ENCODE measurements around the gene ATXN1.

Gene ATXN1

DNA sequence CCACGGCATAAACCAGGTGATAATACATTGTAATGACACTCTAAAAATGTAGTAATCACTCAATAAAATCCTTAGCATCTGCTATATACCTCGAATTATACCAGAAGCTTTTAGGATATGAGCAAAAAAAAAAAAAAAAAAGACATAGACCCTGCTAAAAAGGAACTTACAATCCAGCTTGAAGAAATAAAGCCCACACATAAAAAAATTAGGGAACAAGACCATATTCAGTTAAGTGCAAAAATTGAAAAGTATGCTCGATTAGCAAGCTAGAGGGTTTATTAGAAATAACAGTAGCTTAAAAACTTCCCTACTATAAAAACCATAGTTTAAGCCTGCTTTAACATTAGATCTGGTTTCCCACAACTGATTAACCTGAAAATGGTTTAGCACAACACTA is 387.2 kb downstream of the ATXN1 start:
- DNase-seq, result no peak

DNA sequence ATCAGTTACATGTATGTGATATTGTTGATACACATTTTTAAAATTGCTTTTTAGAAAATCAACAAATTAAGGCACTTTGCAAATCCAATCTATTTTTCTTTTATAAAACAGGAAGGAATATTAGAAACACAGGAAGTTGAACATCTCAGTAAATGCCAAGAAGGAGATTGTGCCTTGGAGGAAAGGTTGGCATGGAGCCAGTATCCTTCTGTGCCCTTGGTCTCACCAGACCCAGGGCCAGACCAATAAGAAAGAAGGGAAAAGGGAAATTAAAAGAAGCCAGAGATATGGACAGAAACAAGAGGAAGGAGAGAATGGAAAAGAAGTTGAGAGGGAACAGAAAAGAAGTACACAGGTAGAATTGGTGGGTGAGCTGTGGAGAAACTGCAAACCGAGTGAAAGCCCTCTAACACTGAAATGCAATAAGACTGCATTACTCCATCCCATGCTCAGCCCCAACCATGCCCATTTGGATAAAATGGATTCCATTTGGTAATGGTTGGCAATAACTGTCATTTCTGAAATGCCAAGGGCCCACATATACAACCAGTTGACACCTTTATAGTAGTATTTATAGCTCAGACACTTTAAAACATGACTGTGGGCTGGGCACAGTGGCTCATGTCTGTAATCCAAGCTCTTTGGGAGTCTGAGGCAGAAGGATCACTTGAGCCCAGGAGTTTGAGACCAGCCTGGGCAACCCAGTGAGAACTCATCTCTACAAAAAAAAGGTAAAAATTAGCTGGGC is 389.1 kb downstream of the ATXN1 start:
- no peak for DNase-seq

DNA sequence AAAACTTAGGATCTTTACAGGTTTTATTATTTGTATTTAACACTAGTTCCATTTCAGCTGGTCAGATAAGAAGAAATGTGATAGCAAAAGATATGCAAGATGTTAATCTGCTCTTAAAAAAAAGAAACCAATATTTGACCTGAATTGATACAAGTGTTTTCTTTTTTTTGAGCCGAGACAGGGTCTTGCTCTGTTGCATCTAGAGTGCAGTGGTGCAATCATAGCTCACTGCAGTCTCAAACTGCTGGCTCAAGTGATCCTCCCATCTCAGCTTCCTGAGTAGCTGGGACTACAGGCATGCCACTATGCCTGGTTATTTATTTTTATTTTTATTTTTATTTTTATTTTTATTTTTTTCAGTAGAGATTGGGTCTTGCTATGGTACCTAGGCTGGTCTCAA is 389.9 kb downstream of the ATXN1 start:
- DNase-seq, result no peak

DNA sequence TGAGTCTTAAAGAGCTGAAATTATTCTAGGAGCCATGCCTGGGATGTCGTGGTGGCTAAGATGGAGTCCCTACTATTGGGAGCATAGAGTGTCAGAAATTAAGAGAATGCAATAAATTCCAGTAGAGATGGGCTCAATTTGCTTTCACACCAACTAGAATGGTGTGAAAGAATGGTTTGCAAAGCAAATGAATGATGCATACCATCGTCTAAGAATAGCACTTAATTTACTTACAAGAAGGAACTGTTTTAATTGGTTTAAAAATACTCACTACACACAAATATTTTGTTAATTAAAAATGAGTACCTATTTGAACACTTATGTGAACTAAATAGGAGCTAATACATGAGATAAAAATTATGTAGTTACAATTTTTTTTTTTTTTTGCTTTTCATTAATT is 390.3 kb downstream of the ATXN1 start:
- no peak for DNase-seq

DNA sequence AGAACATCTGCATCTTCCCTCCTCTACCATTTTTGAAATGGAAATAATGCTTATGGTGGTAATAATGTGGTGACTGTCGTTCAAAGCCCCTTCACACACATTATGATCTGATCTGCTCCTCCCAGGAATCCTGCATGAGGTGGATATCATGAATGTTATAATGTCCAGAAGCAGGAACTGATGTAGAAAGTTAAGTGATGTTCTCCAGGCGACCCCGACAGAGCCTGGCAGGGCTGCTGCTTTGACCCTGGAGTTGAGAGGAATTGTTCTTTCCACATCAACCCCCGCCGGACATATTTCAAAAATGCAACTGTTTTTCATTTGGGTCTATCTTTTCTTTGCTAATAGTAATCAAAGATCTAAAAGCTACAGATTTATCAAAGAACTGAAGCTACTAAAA is 391.3 kb downstream of the ATXN1 start:
- no peak for DNase-seq

DNA sequence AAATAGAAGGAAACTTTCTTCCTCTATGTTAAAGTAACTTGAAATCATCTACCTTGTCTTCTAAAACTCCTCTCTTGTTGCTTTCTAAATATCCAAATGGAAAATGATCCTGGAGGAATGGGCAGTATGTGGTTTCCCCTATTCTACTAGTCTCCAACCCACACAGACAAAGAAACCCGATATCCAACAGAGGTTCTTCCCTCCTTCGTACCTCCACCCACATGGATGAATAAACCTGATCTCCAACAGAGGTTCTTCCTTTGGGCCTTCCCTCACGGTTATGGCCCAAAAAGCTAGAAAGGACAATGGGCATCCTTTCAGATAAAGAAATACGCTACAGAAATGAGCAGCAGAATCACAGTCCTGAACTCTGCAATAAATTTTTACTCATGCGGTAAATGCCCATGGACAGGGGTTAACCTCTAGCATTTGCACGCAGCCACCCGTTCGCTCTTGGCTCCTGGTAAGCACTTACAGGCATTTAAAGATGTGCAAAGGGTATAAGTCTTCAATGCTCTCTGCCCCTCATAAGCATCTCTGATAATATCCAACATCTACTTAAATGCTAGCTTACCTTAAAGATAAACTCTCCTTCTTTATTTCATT is 392.0 kb downstream of the ATXN1 start:
- DNase-seq, result no peak

DNA sequence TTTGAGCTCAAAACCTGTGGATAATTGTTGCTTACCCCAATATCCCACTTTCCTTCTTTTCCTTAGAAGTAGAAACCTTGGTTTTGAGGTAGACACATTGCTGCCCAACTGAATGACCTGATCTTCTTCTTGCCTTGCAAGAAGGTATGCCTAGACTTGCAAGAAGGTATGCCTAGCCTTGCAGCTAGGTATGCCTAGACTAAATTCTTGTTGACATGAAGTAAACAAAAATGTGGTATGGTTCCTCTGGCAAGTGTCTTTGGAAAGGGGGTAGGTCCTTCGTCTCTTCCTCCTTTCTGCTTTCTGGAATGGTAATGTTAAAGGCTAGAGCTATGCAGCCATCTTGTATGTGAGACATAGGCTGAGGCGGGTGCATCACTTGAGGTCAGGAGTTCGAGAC is 393.7 kb downstream of the ATXN1 start:
- DNase-seq, result no peak

DNA sequence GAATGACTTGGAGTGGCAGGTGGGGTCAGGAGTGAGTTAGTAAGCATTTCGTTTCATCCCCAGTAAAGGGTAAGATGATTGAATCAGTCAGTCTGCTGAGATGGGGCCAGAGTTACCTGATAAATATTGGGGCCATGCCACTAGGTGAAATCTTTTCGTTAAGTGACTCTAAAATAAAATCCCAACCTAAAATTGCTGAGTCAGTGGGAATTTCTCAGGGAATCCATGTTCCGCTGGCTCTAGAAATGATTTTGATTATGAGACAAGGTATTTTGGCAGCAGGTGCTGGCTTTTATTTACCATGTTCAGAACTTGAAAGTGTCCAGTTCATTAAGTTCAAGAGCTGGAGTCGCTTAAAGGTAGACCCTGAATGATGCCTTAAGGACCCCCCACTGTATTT is 397.5 kb downstream of the ATXN1 start:
- DNase-seq, result no peak

DNA sequence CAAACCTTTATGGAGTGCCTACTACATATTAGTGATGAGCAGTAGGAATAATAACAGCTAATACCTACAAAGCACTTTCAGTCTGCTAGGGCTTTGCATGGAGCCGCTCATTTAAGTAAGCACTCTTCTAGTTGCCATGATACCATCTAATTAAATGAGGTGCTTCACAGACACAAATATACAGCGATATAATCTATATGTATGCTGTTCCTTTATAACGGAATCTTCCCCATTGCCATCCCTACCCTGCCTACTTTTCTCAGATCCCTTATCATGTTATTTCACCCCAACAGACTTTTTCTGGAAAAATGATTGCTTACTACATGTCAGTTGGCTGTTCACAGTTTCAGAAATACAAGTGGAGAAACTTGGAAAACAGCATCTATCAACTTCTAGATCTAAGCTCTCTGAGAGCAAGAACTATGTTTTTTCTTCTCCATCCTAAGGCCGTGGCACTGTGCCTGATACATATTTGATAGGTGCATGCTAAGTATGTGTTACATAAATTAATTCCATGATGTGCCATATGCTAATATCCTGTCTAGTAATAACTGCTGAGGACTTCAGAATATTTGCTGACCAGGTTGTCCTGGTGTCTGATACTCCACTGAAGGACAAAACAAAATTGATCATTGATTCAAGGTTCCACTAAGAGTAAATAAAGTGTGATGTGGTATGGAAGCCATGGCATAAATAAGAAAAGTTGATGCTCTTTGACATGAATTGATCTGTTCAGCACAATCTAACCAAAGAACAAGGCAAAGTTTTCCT is 398.3 kb downstream of the ATXN1 start:
- no peak for DNase-seq

DNA sequence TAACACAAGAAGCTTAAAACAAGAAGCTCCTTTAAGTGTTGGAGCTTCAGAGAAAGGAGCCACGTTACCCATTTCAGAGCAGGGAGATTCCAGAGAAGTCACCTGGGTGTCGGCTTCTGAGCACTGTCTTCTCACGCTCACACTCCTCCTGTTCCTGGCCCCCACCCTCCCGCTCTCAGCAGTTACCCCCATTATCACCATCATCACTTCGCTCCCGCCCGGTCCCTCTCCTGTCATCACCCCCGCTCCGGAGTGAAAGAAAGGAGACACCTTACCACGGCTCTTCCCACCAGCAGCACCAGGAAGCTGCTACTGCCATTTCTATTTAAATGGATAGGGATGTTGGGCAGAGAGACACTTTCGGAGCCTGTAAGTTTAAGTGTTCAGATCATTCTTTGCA is 399.0 kb downstream of the ATXN1 start:
- no peak for DNase-seq

DNA sequence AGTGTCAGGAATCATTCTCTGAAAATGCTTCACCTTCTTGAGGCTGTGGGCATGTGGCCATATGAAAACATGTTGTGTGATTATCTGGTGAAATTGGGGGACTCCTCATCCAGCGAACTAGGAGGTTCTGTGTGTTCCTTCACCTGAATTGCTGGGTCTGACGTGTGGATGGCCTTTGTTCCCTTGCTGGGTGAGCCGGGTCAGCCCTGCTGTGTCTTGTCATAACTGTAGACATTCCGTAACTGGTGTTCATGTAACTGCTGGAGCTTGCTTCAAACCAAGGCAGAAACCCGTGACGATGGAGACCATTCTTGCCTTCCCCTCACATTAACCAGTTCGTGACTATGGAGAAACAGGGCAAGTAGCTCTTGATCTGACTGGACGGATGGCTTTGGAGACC is 399.4 kb downstream of the ATXN1 start:
- no peak for DNase-seq

DNA sequence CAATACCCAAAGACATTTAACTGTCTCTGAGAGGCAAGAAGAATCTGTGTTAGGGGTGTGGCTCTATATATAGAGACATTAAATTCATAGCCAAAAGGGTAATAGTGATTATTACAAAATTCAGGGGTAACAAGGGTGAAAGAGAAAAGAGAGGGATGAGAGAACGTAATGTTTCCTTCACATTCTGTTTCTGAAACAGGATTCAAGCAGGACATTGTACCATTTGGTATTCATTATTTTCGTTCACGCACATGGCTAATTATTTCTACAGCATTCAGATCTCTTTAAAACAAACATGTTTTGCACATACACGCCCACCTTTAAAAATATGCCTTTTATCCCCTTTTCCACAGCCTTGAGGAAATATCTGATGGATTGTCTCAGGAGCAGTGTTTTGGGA is 400.1 kb downstream of the ATXN1 start:
- no peak for DNase-seq

DNA sequence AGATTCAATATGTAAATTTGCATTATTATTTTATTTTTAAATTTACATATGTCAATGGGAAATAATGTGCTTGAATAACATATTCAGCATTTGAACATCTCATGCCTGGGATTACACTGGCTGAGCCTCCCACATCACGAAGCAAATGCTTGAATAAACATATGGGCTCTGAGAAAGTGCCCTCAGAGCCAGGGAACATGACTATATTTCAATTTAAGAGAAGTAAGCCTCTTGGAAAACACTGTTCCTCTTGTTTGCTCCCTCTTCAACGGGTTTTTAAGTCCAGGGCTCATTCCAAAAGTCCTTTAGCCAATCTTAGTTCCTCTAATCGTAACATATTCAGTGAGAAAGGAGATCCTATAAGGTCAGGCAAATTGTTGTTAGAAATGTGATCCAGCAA is 400.9 kb downstream of the ATXN1 start:
- no peak for DNase-seq

DNA sequence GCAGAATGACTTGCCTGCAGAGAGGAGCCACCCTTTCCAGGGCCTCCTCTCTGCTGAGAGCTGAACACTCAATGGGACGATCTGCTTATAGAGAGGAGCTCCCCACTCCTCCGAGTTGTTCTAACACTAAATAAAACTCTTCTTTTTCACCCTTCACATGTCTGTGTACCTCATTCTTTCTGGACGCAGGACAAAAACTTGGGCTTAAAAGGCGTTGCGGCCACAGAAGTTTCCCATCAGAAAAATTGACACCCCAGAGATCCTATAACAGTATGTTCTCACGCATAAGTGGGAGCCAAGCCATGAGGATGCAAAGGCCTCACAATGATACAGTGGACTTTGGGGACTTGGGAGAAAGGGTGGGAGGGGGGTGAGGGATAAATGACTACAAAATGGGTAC is 401.7 kb downstream of the ATXN1 start:
- DNase-seq, result no peak

DNA sequence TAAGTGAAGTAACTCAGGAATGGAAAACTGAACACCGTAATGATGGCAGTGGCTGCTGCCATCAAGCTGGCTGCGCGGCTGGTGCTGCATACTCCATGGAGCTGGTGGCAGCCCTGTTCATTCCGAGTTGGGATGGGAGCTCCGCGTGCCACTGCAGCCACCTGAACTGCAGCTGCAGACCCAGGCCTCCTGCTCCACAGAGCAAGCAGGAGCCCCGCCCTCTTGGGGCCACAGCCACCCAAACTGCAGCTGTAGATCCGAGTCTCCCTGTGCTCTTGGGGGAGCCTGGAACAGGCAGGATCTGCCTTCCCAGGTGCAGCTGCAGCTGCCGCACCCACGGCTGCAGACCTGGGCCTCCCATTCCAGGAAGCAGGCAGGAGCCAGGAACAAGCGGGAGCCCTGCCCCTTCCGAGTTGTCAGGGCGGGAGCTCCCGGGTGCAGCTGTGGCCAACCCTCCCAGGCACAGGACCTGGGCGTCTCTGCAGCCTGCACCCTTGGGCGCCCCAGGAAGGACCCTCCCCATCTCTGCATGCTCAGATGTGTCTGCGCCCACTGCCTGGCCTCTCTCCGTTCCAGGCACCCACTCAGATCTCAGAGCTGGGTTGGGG is 402.6 kb downstream of the ATXN1 start:
- DNase-seq, result no peak

DNA sequence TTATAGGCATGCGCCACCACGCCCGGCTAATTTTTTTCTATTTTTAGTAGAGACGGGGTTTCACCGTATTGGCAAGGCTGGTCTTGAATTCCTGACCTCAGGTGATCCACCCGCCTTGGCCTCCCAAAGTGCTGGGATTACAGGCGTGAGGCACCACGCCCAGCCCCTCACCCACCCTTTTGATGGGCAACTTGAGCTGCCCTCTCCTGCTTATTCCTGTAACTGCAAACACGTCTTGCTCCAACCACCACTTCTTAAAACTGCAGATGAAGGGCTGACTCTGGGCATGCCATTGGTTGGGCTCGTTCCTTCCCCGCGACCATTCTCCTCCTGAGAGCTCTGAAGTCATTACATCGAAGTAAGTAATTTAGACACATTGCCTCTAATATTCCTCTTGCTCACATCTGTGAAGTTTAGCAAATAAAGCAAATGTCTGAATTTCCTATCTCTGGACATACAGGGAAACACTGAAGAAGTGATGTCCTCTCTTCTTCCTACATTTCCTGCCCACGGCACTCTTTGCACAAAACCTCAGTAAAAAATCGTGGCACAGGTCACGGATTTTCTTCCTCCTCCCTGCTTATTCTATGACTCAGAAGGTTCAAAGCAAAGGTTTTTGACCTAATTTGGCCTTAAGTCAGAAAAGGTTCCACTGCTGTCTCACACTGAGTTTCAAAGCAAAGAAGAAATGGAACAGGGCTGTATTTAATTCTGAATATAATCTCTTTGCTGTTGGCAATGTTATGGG is 405.4 kb downstream of the ATXN1 start:
- DNase-seq, result no peak

DNA sequence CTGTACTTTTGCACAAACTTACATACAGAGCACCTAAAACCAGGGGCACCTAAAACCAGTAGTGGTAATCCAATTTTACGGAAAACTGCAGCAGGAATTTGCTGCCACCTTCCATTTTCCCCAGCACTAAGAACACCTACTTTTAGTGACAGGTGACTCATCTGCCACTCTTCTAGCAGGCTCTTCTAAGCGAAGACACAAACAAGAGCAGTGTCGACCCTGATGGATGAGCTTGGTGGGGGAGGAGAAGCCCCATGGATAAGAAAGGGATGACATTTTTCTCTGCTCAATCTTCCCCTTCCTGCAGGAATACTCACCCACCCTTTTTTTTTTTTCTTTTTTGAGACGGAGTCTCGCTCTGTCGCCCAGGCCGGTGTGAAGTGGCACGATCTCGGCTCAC is 406.0 kb downstream of the ATXN1 start:
- no peak for DNase-seq

DNA sequence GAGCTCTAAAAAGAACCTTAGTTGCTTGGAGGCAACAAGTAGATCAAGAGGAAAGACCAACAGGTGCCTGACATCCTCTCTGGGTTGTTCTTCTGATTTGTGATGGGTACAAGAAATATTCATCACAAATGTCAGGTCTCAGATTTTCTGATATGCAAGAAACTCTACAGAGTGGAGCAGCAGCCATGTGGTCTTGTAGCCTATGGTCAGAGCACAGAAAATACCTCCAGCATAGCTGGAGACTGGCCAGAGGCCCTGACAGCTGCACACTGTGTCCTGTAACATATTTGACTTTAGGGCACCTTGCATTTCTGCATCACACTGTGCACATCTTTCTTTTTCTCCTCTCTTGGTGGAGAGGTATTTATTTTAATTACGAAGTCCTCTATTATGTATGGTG is 406.6 kb downstream of the ATXN1 start:
- DNase-seq, result no peak

DNA sequence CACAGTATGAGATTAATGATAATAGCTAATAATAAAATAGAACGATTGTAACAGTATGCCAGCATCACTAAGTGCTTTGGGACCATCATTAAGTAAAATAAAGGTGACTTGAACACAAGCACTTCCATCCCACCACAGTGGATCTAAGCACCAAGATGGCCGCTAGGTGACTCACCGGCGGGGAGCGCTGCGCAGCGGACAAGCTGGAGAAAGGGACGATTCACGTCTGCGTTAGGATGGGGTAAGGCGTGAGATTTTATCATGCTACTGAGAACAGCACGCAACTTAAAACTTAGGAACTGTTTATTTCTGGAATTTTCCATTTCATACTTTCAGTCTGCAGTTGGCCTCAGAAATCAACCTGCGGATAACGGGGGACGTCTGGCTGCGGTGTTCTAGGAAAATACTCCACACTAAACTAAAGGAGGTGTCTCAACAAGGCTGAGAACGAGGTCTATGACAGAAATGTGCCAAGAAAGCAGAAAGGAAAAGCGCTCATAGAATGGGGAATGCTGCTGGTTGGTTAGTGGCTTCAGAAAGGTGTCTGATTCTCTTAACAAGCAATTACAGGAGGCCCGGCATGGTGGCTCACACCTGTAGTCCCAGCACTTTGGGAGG is 408.3 kb downstream of the ATXN1 start:
- DNase-seq, result no peak

DNA sequence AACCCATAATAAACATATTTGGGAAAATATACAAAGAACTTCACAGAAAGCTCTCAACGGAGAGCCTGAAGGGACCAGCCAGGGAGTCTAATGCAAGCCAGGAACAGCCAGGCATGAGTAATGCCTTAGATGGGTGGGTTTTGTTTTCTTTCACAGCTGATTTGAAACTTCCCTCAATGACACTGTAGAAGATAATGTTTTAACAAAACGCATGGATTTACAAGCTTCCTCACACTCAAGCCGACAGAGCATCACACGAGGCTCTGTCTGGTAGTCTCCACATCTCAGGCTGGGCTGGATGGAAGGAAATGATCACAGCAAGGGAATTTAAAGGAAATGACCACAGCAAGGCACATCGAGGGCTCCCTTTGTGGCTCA is 409.0 kb downstream of the ATXN1 start:
- no peak for DNase-seq

DNA sequence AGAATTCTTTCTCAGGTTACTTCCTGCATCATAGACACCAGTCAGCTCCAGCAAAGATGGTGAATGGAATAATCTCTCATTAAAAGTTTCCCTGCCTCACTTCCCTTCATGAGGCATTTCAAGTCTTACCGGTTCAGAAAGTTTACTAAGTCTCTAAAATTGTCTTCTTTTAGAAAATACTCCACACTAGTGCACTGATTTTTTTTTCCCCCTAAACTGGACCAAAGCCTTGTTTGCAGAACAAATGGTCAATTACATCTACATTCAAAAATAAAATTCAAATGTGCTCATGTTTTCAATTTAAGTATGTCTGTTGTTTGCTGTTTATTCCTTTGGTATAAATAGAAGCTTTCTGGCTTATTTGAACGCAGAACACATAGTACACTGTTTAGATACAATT is 411.7 kb downstream of the ATXN1 start:
- no peak for DNase-seq

DNA sequence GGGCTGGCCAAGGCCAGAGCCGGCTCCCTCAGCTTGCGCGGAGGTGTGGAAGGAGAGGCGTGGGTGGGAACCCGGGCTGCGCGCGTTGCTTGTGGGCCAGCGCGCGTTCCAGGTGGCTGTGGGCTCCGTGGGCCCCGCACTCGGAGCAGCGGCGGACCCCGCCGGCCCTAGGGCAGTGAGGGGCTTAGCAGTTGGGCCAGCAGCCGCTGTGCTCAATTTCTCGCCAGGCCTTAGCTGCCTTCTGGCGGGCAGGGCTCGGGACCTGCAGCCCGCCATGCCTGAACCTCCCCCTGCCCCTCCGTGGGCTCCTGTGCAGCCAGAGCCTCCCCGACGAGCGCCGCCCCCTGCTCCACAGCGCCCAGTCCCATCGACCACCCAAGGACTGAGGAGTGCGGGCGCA is 414.4 kb downstream of the ATXN1 start:
- DNase-seq, result no peak

All from SW 1271 (cell line).